K562 (cell line): ENCODE data around the gene PRLH. TPM values are rescaled to one million over a fixed set of nuclear protein-coding genes. Genes with fewer than 3 reads are reported as not detected.

Source experiments
- ATAC-seq: fragments of 200-7000 bp; cut with Tn5 transposase; 3 replicates; pipeline ENCODE4 v1.9.1; 2020; ENCODE audit warnings: moderate library complexity
- BruUV-seq: library from RNA; stranded (reverse); fragments of 400-500 nt; replicated peaks from 2 replicates; lab custom pipeline; 2021; lab: Mats Ljungman, UMichigan
- CTCF ChIA-PET: fragments of 300-600 bp; formaldehyde crosslinking; extraction: SDS; loops from one replicate; lab custom pipeline; 2021; ENCODE audit warnings: low intra/inter-chr PET ratio; lab: Yijun Ruan, JAX
- POLR2A ChIA-PET: fragments of 300-600, 350-650 bp; sonication (Branson Sonifier 250); formaldehyde crosslinking; extraction: SDS; loops from one replicate; lab custom pipeline; 2021; ENCODE audit warnings: antibody characterized with exemption, inconsistent platforms; lab: Yijun Ruan, JAX
- DNase-seq, 4 experiments: peaks; one replicate each; pipeline versions ENCODE4 v3.0.0 to v3.0.0-alpha.2; 2011 to 2018; ENCODE audit warnings: low spot score in 3 of 4, mixed read lengths in 3 of 4; ENCODE audit errors: extremely low read depth in 1 of 4
- FAIRE-seq: peaks from 2 replicates; lab custom pipeline; 2011; peaks lifted over from hg19 to GRCh38; lab: Jason Lieb, UNC
- H2AFZ ChIP-seq: 2 replicates; pipeline ENCODE4 v1.6.0; 2011; ENCODE audit warnings: low read depth, low read length, control low read depth, inconsistent platforms
- H3K27ac ChIP-seq: fragments of 200-600 bp; 3 replicates; pipeline ENCODE4 v1.8.0; 2011; ENCODE audit warnings: low read depth, mild to moderate bottlenecking, control low read depth, inconsistent platforms, low read length, moderate library complexity, mixed read lengths; ENCODE audit errors: extremely low read depth
- H3K27me3 ChIP-seq, 2 experiments: fragments of 300-600 bp in 1 of 2; 2 replicates in 1 of 2; 3 replicates in 1 of 2; pipeline versions ENCODE4 v1.6.0 to v1.8.0; 2011; ENCODE audit warnings: inconsistent platforms in 2 of 2, low read length in 2 of 2, mild to moderate bottlenecking in 1 of 2, mixed read lengths in 1 of 2, moderate library complexity in 1 of 2; ENCODE audit not compliant: control insufficient read depth in 2 of 2, insufficient read depth in 2 of 2
- H3K36me3 ChIP-seq: fragments of 300-600 bp; 3 replicates; pipeline ENCODE4 v1.8.0; 2011; ENCODE audit warnings: mild to moderate bottlenecking, low read length, inconsistent platforms; ENCODE audit not compliant: control insufficient read depth, insufficient read depth
- H3K4me1 ChIP-seq, 2 experiments: fragments of 200-600 bp in 1 of 2; replicated peaks in 1 of 2; 2 replicates in 1 of 2; 3 replicates in 1 of 2; pipeline versions ENCODE4 v1.5.1 to v1.8.0; 2011; ENCODE audit warnings: inconsistent platforms in 2 of 2, low read length in 2 of 2, mild to moderate bottlenecking in 1 of 2, mixed read lengths in 1 of 2, moderate library complexity in 1 of 2; ENCODE audit not compliant: control insufficient read depth in 2 of 2, insufficient read depth in 2 of 2
- H3K4me2 ChIP-seq: 2 replicates; pipeline ENCODE4 v1.6.1; 2011; ENCODE audit warnings: low read length, control low read depth, inconsistent platforms, mixed read lengths; ENCODE audit not compliant: insufficient read depth
- H3K4me3 ChIP-seq: fragments of 200-600 bp; sonication (generic), shearing (Covaris generic); 2 replicates; pipeline ENCODE4 v1.5.1; 2016; ENCODE audit warnings: control low read depth, inconsistent platforms
- H3K79me2 ChIP-seq: fragments of 200-600 bp; 3 replicates; pipeline ENCODE4 v1.8.0; 2011; ENCODE audit warnings: low read length, inconsistent platforms; ENCODE audit not compliant: control insufficient read depth, insufficient read depth
- H3K9ac ChIP-seq, 2 experiments: 2 replicates each; pipeline versions ENCODE4 v1.6.0 to v1.6.1; 2011; ENCODE audit warnings: low read depth in 2 of 2, low read length in 2 of 2, control low read depth in 1 of 2, inconsistent platforms in 1 of 2, mild to moderate bottlenecking in 1 of 2, mixed read lengths in 1 of 2; ENCODE audit not compliant: insufficient read depth in 1 of 2
- H3K9me1 ChIP-seq: one replicate; pipeline ENCODE4 v1.6.0; 2011; ENCODE audit warnings: inconsistent platforms, mild to moderate bottlenecking, low read length, moderate library complexity; ENCODE audit not compliant: control insufficient read depth, insufficient read depth
- H3K9me3 ChIP-seq: replicated peaks from 2 replicates; pipeline ENCODE4 v1.5.1; 2011; ENCODE audit warnings: low read depth, low read length, inconsistent platforms; ENCODE audit not compliant: control insufficient read depth, insufficient read depth
- H4K20me1 ChIP-seq: replicated peaks from 2 replicates; pipeline ENCODE4 v1.6.1; 2011; ENCODE audit warnings: low read length, inconsistent platforms, mixed read lengths; ENCODE audit not compliant: control insufficient read depth, insufficient read depth
- ELF2 ChIP-seq: fragments of 250-450 bp; sonication (Bioruptor Pico); IDR thresholded peaks from 2 replicates; pipeline ENCODE4 v1.5.0; 2021; ENCODE audit warnings: mild to moderate bottlenecking
- EP400 ChIP-seq: fragments of 450-650 bp; IDR thresholded peaks from 2 replicates; pipeline ENCODE4 v1.6.1; 2017; ENCODE audit warnings: antibody characterized with exemption, mild to moderate bottlenecking, moderate library complexity
- FUS ChIP-seq: fragments of 200-400 bp; formaldehyde crosslinking; optimal IDR thresholded peaks from 2 replicates; pipeline ENCODE3; 2017; ENCODE audit warnings: low read depth, low read length
- TCFL5 ChIP-seq: fragments of 250-450 bp; sonication (Bioruptor Pico); conservative IDR thresholded peaks from 2 replicates; pipeline ENCODE4 v1.6.1; 2021; ENCODE audit warnings: mild to moderate bottlenecking, moderate library complexity, matching md5 sums
- THRB ChIP-seq: fragments of 450-650 bp; formaldehyde crosslinking; conservative IDR thresholded peaks from 2 replicates; pipeline ENCODE4 v1.4.0; 2022; ENCODE audit warnings: mild to moderate bottlenecking, missing genetic modification characterization
- ZNF282 ChIP-seq: sonication (generic); formaldehyde crosslinking; IDR thresholded peaks from 2 replicates; pipeline ENCODE4 v1.8.1; 2023; ENCODE audit warnings: missing genetic modification reagents
- ZNF79 ChIP-seq: fragments of 250-450 bp; sonication (Bioruptor Pico); IDR thresholded peaks from 2 replicates; pipeline ENCODE4 v1.4.0; 2020; ENCODE audit warnings: low read depth, mild to moderate bottlenecking, moderate library complexity
- whole genome bisulfite sequencing: fragments of 100-300 bp; shearing (Covaris generic); methylation state at CpG from one replicate; pipeline ENCODE4 v1.1.6; 2016; ENCODE audit warnings: low coverage, mixed read lengths; ENCODE audit not compliant: insufficient coverage; ENCODE audit errors: missing lambda C conversion rate; 5-methylcytosine and 5-hydroxymethylcytosine counted together
- in situ Hi-C: fragments of 300-500 bp; cut with MboI; formaldehyde crosslinking; loops from 4 replicates; pipeline ENCODE4 v1.15.0; 2018; ENCODE audit warnings: inconsistent platforms, mixed read lengths
- intact Hi-C: fragments of 100-400 bp; cut with micrococcal nuclease; formaldehyde crosslinking; loops from 2 replicates; pipeline ENCODE4 v1.14.2; 2022
- polyA plus RNA-seq, 8 experiments: library from polyadenylated mRNA; depleted of rRNA in 4 of 8; stranded (reverse) in 5 of 8; unstranded in 3 of 8; fragments of >200 nt; fragmentation: Nextera tagmentation in 2 of 8; fragmentation: Illumina TruSeq in 1 of 8; extraction: Ambion mirVana in 2 of 8; extraction: Trizol in 1 of 8; gene quantifications; 2 replicates each; pipeline versions ENCODE4 v1.2.1 to v1.2.3, GENCODE V29; 2011 to 2014; ENCODE audit warnings: inconsistent platforms in 1 of 8, missing spikeins in 1 of 8
- total RNA-seq, 7 experiments: library from RNA; depleted of rRNA in 6 of 7; stranded (reverse); fragments of >200 nt in 6 of 7; fragmentation: Illumina TruSeq in 2 of 7; extraction: Trizol in 2 of 7; gene quantifications; 2 replicates each; pipeline versions ENCODE4 v1.2.1 to v1.2.3, GENCODE V29; 2011 to 2021; ENCODE audit warnings: low replicate concordance in 1 of 7

PRLH gene
- total and polyA plus RNA-seq, 9 of the 15 experiments (the other 6 are each of a cell fraction or from before 2014, with no cell fraction given) = not detected

- ATAC-seq = no peak
- intact Hi-C loops = no loop called here
- POLR2A ChIA-PET = interaction anchor here (0.6 kb wide), 1 partner anchor 16 kb away, joined by 3 read pairs; no protein-coding TSS in a partner anchor
- Histone ChIP-seq H3K9ac (no peak overlapping the region), H3K4me1 (no peaks in the 10 kb centered on the region), H4K20me1 (no peaks in the 10 kb centered on the region; the same call in 1 of the 2 replicates), H3K4me3 (no peak overlapping the region), H3K36me3 (no peaks in the 10 kb centered on the region), H3K9me3 (no peaks in the 10 kb centered on the region), H3K27me3 (peaks cover 2 to 37% of the 10 kb centered on the region in 2 experiments; a peak in 4 of 5 replicates), H3K9me1 (no peaks in the 10 kb centered on the region), H3K4me2 (no peak overlapping the region), H3K27ac (no peak overlapping the region), H3K79me2 (no peaks in the 10 kb centered on the region), H2AFZ (no peak overlapping the region)
- 3% methylated on average over 5 of the region's 8 CpGs for WGBS
- no peak for TF ChIP-seq ELF2 (CRISPR knock-in tag)
- no peak for TF ChIP-seq THRB (CRISPR knock-in tag)
- TF ChIP-seq FUS = no peak
- no peak for TF ChIP-seq EP400
- no peak for TF ChIP-seq ZNF79 (CRISPR knock-in tag)
- TF ChIP-seq TCFL5 (CRISPR knock-in tag) = no peak
- no peak for TF ChIP-seq ZNF282 (CRISPR knock-in tag)
- BruUV-seq = no TSS peak
- in situ Hi-C loops = no loop called here
- no peak for DNase-seq
- CTCF ChIA-PET = no interaction called here
- FAIRE-seq = no peak
Measured at GRCh38 chr2:237549216-237549615, 17.2 kb upstream of the PRLH start.
